Activated CD4-positive, alpha-beta memory T cell treated with anti-CD3 and anti-CD28 coated beads, Interleukin-2, amount 10 ng/mL, durations not matched to agents 7 days and 5 days (primary cell): ENCODE results near the gene ERCC5. TPM values are rescaled to one million over a fixed set of nuclear protein-coding genes. Genes with fewer than 3 reads are reported as not detected.

ENCODE experiments used
- CTCF ChIA-PET: fragments of 350-600 bp; sonication (Branson Sonifier 250); formaldehyde crosslinking; loops from one replicate; lab custom pipeline; 2021; ENCODE audit warnings: antibody characterized with exemption, inconsistent platforms; lab: Charles Lee
- POLR2A ChIA-PET: fragments of 350-600 bp; sonication (Branson Sonifier 250); formaldehyde crosslinking; loops from one replicate; lab custom pipeline; 2021; ENCODE audit warnings: antibody characterized with exemption; lab: Charles Lee
- DNase-seq: peaks from one replicate; pipeline ENCODE4 v3.0.0-alpha.2; 2020
- H3K27ac Mint-ChIP-seq: one replicate; pipeline ENCODE4 v1.8.0; 2021; ENCODE audit warnings: mild to moderate bottlenecking, mixed read lengths
- H3K27me3 Mint-ChIP-seq: one replicate; pipeline ENCODE4 v1.8.0; 2021; ENCODE audit warnings: mixed read lengths
- H3K36me3 Mint-ChIP-seq: one replicate; pipeline ENCODE4 v1.8.0; 2021; ENCODE audit warnings: low read depth, mixed read lengths
- H3K4me1 Mint-ChIP-seq: one replicate; pipeline ENCODE4 v1.8.0; 2021; ENCODE audit warnings: mixed read lengths
- H3K4me3 Mint-ChIP-seq: one replicate; pipeline ENCODE4 v1.8.0; 2021; ENCODE audit warnings: mild to moderate bottlenecking, mixed read lengths
- H3K9me3 Mint-ChIP-seq: one replicate; pipeline ENCODE4 v1.8.0; 2021; ENCODE audit warnings: mixed read lengths
- total RNA-seq, 2 experiments: library from RNA; stranded (reverse); gene quantifications; one replicate each; pipeline ENCODE4 v1.2.3, GENCODE V29; 2021

Gene ERCC5
- total RNA-seq, 2 experiments from 2014 or later = 82.3 to 89.9 TPM

GRCh38 chr13:102915393-102915930 lies 69.6 kb downstream of the ERCC5 start:
- Mint-ChIP-seq H3K4me1 (no peaks in the 10 kb centered on the region), H3K36me3 (no peaks in the 10 kb centered on the region), H3K4me3 (no peak overlapping the region), H3K27me3 (peaks cover 22% of the 10 kb centered on the region), H3K27ac (no peak overlapping the region), H3K9me3 (no peaks in the 10 kb centered on the region)
- POLR2A ChIA-PET = no interaction called here
- CTCF ChIA-PET = interaction anchor here (1.3 to 1.6 kb wide), 2 partner anchors 18 to 31 kb away, joined by 3 to 5 read pairs; no protein-coding TSS in a partner anchor
- DNase-seq = no peak

- Mint-ChIP-seq H3K4me1 (no peaks in the 10 kb centered on the region), H3K27me3 (peaks cover 28% of the 10 kb centered on the region), H3K9me3 (no peaks in the 10 kb centered on the region), H3K4me3 (no peak overlapping the region), H3K36me3 (no peaks in the 10 kb centered on the region), H3K27ac (no peak overlapping the region)
- CTCF ChIA-PET = no interaction called here
- POLR2A ChIA-PET = no interaction called here
- DNase-seq = no peak
Measured at GRCh38 chr13:102917019-102917418, 71.2 kb downstream of the ERCC5 start.

DNA sequence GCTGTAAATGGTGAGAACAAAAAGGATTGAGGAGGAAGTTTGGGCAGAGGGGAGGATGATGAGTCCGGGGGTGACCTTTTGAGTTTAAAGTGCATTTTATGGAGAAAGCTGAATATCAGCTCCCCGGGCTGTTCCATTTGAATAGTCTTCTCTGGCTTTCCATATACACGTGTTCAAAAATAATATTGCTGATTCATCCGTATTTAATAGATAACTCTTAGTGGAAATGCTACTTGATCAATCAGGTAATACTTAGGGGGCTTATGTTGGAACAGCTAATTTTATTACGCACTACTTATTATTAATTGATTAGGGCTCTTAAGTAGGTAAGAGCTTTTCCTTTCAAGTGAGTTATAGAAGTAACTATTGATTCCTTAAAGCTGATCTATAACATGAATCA lies 76.4 kb downstream of the ERCC5 start:
- Mint-ChIP-seq H3K4me3 (no peak overlapping the region), H3K36me3 (no peaks in the 10 kb centered on the region), H3K4me1 (no peaks in the 10 kb centered on the region), H3K27ac (no peak overlapping the region), H3K9me3 (no peaks in the 10 kb centered on the region), H3K27me3 (peaks cover 15% of the 10 kb centered on the region)
- no peak for DNase-seq
- ChIA-PET CTCF (interaction anchor here (1.2 kb wide), 1 partner anchor 9 kb away, joined by 6 read pairs; no protein-coding TSS in a partner anchor), POLR2A (no interaction called here)

Other genes with a start within 250 kb of the ERCC5 start
- 10 to 100 TPM; 86.2 to 96.8 TPM for gene TPP2, start 249.0 kb upstream of the ERCC5 start, total RNA-seq
- gene METTL21C, start 151.0 kb upstream of the ERCC5 start, total RNA-seq = not detected
- 10 to 100 TPM; 35.0 to 36.6 TPM for gene TEX30, start 72.2 kb upstream of the ERCC5 start, total RNA-seq
- gene POGLUT2, start 47.1 kb upstream of the ERCC5 start, total RNA-seq = 10 to 100 TPM; 10.4 to 10.5 TPM
- 10 to 100 TPM; 28.8 to 32.1 TPM for gene BIVM, start 46.9 kb upstream of the ERCC5 start, total RNA-seq
- gene SLC10A2, start 220.4 kb downstream of the ERCC5 start, total RNA-seq = not detected